Stimulated activated CD8-positive, alpha-beta memory T cell treated with anti-CD3 and anti-CD28 coated beads, Interleukin-7, amount 100 ng/mL, for 24 hours (primary cell): ENCODE measurements around the gene GRIK4.

Experiments
- DNase-seq: peaks from one replicate; pipeline ENCODE4 v3.0.0-alpha.2; 2020; ENCODE audit warnings: low read depth

The GRIK4 gene

DNA sequence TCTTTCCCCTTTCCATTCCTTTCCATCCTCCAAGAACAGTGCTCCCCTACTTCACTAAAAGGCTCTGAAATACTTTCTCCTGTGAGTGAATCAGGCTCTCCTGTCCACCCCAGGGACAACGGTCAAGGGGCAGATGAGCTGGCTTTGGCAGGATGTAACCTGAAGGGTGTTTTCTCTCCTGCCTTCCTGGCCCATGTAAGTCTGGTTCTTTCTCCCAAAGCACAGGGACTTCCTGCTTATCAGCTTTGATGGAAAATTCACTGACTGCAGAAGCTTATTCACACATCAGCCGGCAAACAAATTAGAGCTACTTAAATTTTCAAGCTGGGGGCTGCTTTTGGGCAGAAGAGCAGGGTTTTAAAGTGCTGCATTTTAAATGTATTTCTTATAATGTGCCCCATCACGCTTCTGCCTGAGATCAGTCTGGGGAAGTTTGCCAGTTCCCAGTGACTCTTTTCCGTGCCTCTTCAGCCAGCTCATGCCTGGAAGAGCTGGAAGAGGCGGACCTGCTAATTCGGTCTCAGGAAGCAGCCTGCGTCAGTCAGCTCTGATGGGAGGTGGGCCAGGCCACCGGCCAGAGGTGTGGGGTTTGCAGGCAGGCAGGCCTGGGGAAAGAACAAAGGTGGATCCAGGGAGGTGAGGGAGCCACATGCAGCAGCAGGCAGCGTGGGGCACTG lies 372.0 kb downstream of the GRIK4 start:
- DNase-seq: no peak

DNA sequence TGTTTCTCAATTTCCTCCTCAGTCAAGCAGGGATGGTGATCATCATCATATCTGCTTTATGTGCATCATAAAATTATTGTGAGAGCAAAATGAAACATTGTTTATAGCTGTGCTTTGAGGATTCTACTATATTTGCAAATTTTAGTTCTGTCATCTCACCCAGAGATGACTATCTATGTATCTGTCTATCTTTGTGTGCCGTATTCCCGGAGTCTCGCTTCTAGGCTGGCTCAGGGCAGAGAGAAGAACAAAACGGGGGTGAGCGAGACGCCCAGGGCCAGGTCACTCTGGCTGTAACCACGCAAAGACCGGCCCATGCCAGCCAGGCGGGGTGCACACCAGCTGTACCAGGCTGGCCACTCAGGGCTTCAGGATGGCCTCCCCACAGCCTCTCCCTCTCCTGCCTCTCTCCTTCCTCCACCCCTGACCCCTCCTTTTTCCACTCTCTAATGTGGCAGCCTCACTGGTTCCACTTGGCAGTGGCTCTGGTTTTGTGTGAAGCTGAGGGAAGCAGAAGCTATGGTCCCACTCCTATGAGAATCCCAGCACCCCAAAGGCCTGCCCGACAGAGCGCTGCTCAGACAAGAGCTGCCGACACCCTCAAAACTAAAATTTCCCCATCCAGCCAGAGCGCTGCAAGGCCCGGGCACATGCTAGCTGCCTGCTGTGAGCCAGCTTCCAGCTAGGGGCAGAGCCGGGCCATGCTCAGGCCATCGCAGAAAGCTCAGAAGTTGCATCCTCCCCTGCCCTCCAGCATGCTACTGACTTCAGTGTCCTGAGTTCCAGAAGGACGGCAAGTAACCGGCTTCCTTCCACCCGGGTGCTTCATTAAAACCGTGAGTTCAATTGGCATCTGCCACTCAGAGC lies 372.8 kb downstream of the GRIK4 start:
- no peak for DNase-seq

DNA sequence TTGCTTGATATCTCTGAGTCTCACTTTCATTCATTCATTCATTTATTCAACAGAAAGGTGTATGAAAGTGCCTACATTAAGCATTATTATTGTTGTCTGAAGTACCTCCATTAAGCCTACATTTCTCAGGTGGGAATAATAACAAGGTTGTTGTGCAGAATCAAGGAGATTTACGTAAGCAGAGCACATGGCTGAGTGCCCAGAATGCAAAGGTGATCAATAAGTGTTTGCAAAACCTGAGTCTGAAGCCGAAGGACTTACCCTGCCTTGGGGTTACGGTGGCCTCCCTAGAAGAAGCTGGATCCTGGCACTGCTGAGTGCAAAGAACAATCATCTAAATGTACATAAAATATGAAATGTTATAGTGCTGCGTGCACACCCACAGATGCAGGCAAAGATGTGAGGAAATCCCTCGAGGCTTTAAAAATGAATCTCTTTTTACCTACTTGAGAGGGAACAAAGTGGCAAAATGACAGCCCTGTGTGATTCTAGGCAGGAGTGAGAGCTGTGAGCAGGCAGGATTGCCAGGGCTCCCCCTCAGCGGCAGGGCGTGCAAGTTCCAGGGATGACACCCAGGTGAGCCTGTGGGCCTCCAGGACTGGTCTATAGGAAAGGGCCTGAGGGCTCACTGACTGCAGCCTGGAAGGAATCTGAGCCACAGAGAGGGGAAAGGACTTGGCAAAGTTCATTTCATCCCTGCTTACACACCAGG lies 379.2 kb downstream of the GRIK4 start:
- DNase-seq: no peak

DNA sequence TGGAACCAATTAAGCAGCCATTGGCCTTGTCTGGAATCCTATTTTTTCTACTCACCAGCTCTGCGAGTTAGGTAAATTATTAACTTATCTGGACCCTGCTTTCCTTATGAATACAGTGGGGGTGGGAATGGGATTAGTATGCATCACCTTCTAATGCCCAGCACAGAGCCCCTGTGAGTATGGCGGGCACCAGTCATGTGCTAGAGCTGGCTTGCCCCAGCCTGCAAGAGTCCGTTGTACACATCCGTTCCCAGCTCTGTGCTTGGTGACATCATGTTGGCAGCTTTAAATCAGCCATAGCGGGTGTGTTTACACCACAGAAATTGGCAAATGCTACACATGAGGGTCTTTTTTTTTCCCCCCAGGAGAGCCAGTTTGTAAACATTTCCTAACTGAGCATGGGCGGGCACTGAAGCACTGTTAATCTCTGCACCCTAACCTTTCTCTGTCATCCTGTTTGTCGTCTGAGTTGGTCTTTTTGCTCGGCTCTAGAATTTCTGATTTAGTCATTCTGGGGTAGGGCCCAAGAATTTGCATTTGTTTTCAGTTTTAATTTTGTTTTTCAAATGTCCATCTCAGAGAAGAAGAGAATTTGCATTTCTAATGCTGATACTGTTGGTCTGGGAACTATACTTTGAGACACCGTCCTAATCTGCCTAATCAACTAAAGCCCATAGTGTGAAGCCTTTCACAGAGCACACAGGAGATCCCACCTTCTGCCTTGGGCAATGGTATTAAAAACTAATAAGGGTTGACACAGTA lies 382.1 kb downstream of the GRIK4 start:
- DNase-seq: no peak

DNA sequence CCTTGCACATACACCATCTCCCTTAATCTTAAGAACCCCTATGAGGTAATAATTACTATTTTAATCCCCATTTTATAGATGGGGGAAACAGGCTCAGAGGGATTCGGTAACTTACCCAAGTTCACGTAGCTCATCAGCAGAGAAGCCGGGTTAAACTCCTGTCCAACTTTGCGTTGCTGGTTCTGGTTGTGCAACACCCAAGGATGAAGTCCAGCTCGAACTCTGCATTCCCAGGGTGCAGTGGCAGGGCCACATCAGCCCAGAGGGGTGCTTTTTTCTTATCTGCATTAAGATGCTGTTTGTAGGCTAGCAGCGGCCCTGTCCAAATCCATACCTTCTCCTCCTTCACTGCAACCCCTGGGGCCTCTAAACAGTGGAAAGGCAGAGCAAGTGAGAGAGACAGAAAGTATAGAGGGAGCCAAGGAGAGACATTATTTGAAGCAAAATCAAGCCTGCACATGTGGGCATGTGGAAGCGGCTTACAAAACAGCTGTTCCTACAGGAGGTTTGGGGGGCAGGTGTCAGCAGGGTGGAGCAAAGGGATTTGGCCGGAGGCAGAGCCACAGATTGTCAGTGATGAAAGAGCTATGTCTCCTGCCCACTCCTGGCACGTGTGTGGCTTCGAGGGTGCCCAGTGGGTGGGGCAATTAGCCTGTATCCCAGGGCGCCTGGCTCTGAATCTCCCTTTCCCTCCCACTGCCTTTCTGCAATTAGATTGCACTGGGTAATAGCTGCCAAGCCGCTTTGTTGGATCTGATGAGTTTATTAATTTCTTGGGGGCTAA lies 382.8 kb downstream of the GRIK4 start:
- DNase-seq: no peak

DNA sequence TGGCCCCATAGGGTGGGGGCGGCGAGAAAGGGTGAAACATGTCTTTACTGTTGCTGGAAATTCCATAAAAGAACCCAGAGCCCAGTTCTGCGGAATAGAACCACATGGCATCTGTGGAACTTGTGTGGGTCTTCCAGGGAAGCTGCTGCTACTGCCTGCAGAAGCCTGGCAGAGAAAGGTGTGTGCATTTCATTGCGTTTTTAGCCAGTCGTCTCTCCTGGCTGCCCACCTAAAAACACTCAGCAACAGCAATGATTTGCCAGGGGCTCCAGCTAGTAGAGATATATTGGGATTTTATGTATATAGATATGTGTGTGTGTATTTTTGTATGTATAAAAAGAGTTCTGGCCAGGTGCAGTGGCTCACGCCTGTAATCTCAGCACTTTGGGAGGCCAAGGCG lies 385.1 kb downstream of the GRIK4 start:
- no peak for DNase-seq

DNA sequence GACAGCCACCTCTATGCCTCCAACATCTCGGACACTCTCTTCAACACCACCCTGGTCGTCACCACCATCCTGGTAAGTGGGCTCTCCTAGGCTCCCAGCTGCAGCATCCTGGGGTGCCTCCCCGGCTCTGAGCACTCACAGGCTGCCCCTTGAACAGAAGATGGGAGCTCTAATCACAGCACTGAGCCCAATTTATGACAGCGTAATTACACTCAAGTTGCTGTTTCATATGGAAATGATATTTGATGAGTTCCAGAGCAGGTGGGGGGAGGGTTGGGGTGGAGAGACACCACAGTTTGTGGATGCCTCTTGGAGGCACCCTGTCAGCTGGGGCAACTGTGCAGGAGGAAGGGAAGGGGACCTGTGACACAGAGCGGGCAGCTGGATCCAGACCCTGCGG lies 387.0 kb downstream of the GRIK4 start:
- no peak for DNase-seq

DNA sequence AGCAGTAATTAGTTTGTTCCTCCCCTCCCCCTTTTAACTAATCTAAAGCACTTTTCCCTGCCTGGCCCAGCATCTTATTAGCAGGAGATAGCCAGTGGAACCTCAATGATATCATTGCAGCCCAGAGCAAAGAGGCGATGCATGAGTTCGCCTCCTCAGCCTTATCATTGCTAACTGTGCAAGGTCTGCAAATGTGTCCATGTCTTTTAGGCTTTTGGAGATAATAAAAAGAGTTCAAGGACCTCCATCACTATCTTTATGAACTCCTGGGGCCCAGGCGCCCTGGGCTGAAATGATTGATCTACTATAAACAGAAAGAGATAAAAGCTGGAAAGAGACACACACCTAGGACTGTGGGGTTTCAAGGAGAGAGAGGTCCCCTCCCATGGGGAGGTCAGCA lies 388.2 kb downstream of the GRIK4 start:
- no peak for DNase-seq

DNA sequence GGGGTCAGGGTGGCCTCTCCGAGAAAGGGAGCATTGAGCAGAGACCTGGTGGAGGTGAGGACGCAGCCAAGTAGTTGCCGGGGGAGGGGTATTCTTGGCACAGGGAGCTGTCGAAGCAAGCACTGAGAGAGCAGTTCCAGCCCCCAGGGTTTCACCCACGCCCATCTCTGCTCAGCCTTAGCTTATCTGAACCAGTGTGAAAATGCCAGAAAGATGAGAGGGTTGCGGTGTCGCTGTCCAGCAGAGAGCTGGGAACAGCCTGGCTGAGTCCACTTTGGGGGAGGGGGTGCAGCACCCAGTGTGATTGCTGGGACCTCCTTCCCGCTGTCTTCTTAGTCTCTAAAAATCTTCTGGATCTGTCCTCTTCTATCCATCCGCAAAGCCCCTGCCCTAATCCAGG lies 389.1 kb downstream of the GRIK4 start:
- DNase-seq: no peak

DNA sequence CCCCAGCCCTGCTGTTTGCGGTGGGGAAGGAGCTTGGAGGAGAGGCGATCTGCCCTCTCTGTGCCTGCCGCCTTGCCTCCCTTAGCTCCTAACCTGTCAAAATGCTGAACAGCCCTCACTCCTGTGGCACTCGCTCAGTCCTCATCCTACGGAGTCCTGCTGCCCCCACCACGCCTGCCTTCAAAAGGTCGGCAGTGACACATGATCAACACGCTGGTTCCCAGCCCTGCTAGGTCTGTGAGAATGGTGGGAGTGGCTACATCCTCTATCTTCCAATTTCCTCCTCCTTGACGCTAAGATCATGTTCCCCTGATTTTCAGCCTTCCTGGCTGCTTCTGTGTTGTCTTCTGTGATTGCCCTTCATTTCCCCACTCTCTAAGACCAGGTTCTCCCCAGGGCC lies 392.1 kb downstream of the GRIK4 start:
- DNase-seq: no peak

DNA sequence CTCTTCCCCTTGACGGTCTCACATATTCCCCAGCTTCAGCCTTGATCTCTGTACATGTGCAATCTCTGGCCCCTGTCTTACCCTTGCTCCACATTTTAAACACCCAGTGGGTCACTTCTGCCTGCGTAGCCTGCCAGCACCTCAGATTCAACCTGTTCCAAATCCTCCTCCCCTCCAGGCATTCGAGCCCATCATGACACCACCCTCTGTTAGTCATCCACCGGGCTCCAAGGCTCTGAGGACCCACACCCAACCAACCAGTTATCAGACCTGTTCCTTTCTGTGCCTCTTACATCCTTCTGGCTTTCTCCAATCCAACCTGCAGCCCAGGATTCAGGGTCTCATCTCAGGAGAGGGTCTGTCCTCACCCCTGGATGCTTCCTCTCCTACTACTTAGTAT lies 392.6 kb downstream of the GRIK4 start:
- DNase-seq: no peak

DNA sequence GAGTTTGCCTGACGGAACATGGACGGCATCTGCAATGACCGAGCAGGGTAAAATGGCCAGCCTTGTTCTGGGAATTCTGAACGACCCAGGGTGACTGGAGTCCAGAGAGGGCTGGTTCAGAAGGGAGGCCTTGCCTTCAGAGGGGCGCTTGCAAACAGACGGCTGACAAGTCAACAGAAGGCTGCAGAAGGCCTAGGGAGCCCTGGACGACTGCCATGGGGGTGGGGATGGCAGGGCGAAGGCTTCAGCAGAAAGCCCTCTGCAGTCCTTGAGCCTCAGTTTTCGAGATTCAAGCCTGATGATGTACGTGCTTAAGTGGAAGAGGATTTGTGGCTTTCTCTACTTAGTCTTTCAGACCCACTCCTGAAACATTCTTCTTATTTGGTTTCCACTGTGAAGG lies 395.2 kb downstream of the GRIK4 start:
- no peak for DNase-seq

DNA sequence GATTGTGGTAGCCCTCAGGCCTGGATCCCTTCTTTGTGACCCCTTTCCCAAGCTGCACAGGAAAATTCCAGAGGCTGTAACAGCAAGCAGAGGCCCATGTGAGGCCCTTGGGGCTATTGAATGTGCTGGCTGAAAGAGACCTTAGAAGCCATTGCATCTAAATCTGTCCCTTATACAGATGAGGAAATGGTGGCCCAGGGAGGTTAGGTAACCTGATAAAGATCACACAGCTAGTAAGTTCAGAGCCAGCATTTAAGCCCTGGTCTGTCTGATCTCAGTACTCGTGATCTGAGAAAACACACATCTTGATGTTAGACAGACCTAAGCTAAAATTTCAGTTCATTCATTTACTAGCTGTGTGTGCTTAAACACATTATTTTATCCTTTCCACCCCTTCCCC lies 396.4 kb downstream of the GRIK4 start:
- DNase-seq: no peak

DNA sequence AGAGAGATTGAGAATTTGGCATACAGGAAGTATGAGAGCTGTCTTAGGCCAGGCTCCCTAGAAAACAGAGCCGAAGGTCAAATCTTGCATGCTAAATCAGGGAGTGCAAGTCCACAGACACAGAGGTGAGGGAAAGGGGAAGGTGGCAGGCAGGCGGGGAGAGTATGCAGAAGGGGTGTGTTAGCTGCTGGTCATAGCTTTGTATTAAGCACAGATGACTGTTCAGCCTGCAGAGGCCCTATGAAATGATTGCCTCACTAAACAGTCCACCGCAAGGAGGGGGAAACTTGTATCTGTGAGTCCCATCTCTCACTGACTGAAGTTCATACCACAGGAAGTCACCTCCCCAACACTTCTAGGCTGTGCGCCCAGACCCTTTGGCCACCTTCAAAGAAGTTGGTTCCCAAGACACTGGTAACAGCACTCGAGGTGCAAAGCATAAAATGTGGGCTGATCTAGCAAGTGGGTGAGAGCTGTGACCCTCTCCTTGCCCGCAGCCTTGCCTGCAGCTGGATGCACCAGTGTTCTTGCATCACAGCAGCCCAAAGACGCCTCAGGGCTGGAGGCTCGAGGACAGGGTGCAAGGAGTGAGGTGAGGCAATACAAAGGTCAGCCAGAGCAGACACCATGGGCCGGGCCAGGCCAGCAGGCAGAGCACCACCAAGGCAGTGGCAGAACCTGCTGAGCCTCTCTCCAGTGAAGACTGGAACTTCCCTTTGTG lies 397.1 kb downstream of the GRIK4 start:
- no peak for DNase-seq

DNA sequence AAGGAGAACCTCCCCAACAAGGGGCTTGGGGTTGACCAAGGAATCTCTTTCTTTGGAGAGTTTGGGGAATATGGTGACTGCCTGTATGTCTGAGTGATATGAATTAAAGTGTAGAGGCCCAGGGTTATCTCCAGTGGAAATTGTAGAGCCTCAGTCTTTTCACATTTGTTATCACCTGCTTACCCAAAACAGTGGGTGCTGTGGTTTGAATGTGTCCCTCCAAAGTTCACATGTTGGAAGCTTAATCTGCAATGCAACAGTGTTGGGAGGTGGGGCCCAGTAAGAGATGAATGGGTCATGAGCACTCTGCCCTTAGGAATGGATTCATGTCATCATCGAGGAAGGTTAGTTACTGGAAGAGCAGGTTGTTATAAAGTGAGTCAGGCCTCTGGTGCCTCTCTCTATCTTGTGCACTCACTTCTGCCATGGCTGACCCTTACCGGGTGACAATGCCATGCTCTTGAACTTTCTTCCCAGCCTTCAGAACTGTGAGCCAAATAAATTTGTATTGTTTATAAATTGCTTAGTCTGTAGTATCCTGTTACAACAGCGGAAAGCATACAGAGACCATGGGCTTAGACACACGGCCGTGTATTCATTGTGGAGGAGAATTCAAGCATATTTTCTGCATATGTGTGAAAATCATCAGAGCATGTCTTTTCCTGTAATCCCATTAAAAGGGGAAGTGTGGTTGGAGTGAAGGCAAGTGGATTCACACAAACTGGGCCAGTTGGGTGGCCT lies 398.3 kb downstream of the GRIK4 start:
- DNase-seq: no peak

DNA sequence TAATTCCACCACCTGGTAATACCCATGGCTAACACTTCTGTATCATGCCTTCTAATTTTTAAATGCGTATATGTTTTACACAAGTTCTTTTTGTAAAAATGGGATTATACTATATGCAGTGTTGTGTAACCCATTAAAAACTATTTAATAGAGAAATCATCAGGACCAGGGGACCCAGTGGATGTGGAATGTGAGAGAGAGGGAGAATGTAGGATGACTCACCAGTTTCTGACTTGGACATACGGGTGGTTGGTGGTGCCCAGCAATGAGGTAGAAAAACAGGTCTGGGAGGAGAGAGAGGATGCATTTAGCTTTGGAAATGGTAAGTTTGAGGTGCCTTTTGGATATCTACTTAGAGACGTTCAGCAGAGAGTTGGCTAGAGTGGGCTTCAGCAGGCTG lies 400.4 kb downstream of the GRIK4 start:
- DNase-seq: no peak

DNA sequence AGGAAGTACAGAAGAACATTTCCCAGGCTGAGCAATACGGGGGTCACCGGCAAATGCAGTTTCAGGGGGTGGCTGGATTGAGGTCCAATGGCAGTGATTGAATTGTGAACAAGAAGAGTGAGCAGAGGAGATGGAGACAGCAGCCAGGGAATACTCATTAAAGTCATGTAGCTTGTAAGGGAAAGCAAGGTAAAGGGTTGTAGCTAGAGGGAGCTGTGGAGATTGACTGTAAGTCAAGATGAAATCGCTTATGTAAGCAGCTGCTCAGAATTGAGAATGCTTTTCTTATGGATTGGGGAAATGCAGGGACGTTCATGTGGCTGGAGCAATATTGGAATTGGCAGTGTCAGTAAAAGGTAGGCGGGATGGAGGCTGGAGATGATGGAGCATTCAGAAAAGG lies 401.0 kb downstream of the GRIK4 start:
- DNase-seq: no peak

DNA sequence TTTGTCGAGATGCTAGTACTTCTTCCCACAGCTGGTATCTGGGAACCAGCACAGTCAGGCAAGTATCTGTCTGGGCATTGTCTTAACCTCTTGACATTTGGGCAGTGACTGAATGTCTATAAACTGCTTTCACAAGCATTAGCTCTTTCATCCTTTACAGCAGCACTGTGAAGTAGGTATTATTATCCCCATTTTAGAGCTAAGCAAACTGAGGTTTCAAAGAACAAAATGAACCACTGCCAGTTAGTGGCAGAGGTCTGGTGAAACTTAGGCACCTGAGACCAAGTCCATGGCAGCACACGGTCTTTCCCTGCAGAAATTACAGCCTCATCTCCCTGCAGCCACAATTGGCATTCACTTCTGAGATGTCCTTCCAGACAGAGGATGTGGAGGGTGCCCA lies 401.4 kb downstream of the GRIK4 start:
- DNase-seq: no peak

DNA sequence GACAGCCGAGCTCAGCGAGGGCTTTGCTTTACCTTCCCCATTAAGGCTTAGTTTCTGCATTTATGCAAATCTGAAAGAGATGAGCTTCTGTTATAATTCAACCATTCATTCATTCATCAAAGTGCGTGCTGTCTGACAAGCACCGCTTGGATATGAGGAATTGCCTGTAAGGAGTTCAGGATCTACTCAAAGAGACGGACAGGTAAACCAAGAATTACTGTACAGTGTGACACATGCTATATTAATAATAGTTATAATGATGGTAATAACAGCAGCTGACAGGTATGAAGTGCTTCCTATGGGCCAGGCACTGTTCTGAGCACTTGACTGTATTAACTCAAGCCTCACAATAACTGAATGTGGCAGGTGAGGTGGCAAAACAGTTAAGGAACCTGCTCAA lies 402.5 kb downstream of the GRIK4 start:
- no peak for DNase-seq

DNA sequence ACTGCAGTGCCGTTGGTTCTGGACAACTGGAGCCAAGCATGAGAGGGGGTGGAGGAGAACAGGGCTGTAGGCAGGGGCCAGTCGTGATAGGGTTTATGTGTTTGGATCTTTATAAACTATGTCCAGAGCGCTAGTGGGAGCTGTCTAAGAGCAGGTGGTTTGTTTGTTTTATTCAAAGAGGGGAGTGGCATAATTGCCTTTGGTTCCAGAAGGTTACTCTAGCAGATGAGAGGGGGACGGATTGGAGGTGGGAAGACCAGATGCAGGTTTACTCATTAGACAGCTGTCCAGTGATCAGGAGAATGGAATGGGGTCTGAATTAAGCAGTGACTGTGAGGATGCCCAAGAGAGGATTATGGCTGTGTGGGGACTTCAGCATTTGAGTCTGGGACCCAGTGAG lies 403.1 kb downstream of the GRIK4 start:
- DNase-seq: no peak
